Activated B cell treated with CpG ODN at 0.5 μM for 24 hours (primary cell): ENCODE measurements around the gene TBC1D1. TPM values are rescaled to one million over a fixed set of nuclear protein-coding genes. Genes with fewer than 3 reads are reported as not detected.

Experiments used
- ATAC-seq: fragments of 200-7000 bp; cut with Tn5 transposase; one replicate; pipeline ENCODE4 v1.10.0; 2021; ENCODE audit warnings: low read depth, mild to moderate bottlenecking, moderate library complexity
- CTCF ChIA-PET: fragments of 350-600 bp; sonication (Branson Sonifier 250); formaldehyde crosslinking; loops from one replicate; lab custom pipeline; 2021; ENCODE audit warnings: antibody characterized with exemption; lab: Charles Lee
- POLR2A ChIA-PET: fragments of 350-600 bp; sonication (Branson Sonifier 250); formaldehyde crosslinking; loops from one replicate; lab custom pipeline; 2021; ENCODE audit warnings: antibody characterized with exemption; lab: Charles Lee
- DNase-seq: peaks from one replicate; pipeline ENCODE4 v3.0.0; 2022
- H3K27ac Mint-ChIP-seq: one replicate; pipeline ENCODE4 v1.8.0; 2020; ENCODE audit warnings: mixed read lengths
- H3K27me3 Mint-ChIP-seq: one replicate; pipeline ENCODE4 v1.8.0; 2021; ENCODE audit warnings: mixed read lengths
- H3K36me3 Mint-ChIP-seq: one replicate; pipeline ENCODE4 v1.8.0; 2021; ENCODE audit warnings: low read depth, mixed read lengths
- H3K4me1 Mint-ChIP-seq: one replicate; pipeline ENCODE4 v1.8.0; 2021; ENCODE audit warnings: mixed read lengths
- H3K4me3 Mint-ChIP-seq: one replicate; pipeline ENCODE4 v1.8.0; 2020; ENCODE audit warnings: mild to moderate bottlenecking, mixed read lengths
- H3K9me3 Mint-ChIP-seq: one replicate; pipeline ENCODE4 v1.8.0; 2020; ENCODE audit warnings: mixed read lengths
- CTCF ChIP-seq: fragments of 200-600 bp; IDR thresholded peaks from one replicate; pipeline ENCODE4 v1.8.0; 2022; ENCODE audit warnings: antibody characterized with exemption, mild to moderate bottlenecking
- intact Hi-C: fragments of 100-400 bp; cut with micrococcal nuclease; formaldehyde crosslinking; loops from one replicate; pipeline ENCODE4 v1.15.1; 2024
- total RNA-seq: library from RNA; stranded (reverse); gene quantifications from 2 replicates; pipeline ENCODE4 v1.2.3, GENCODE V29; 2022

The TBC1D1 gene
- total RNA-seq, 1 donor from 2014 or later: 84.8 TPM

GRCh38 chr4:38149472-38149996 is 258.6 kb downstream of the TBC1D1 start:
- DNase-seq: no peak
- Mint-ChIP-seq H3K36me3 (no peaks in the 10 kb centered on the region), H3K4me1 (peaks cover 13% of the 10 kb centered on the region), H3K9me3 (no peaks in the 10 kb centered on the region), H3K27me3 (no peaks in the 10 kb centered on the region), H3K27ac (no peak overlapping the region), H3K4me3 (no peak overlapping the region)
- no peak for ATAC-seq
- CTCF ChIA-PET: no interaction called here
- POLR2A ChIA-PET: no interaction called here
- no peak for TF ChIP-seq CTCF
- intact Hi-C loops: no loop called here

DNA sequence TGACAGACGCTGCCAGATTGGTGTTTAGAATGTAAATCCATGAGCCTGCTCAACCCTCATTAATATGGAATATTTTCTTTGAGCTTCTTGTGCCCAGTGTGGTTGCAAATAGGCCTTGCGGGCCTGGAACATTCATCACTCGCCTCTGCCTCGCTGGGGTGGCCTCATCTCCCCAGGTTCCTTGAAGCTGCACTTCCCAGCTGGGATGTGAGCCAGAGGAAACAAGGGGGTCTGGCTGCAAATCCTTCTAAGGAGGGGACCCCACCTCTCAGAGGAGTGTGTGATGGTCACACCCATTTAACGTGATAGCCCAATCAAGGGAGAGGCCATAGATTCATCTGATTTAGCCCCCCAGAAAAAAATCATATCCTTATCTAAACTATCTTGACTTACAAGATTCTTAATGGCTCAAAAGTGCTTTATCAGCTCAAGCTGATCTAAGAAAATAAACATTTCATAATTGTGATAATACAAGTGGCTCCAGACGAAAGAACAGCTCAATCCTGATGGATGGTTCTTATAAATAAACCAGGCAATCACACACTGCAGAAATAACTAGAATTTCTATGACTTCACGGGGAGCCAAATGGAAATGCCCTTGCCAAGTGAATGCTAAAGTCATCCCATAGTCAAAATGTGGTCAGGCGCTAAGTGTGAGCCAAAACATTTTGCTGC is 259.2 kb downstream of the TBC1D1 start:
- no peak for ATAC-seq
- Mint-ChIP-seq H3K4me3 (no peak overlapping the region), H3K4me1 (peaks cover 19% of the 10 kb centered on the region), H3K27ac (no peak overlapping the region), H3K36me3 (no peaks in the 10 kb centered on the region), H3K9me3 (no peaks in the 10 kb centered on the region), H3K27me3 (no peaks in the 10 kb centered on the region)
- no peak for DNase-seq
- TF ChIP-seq CTCF: no peak
- ChIA-PET CTCF (no interaction called here), POLR2A (no interaction called here)
- intact Hi-C loops: no loop called here

GRCh38 chr4:38150766-38151165 is 259.9 kb downstream of the TBC1D1 start:
- H3K27me3 Mint-ChIP-seq: no peaks in the 10 kb centered on the region
- no peaks in the 10 kb centered on the region for H3K9me3 Mint-ChIP-seq
- H3K4me1 Mint-ChIP-seq: peaks cover 25% of the 10 kb centered on the region
- H3K36me3 Mint-ChIP-seq: no peaks in the 10 kb centered on the region
- POLR2A ChIA-PET: no interaction called here
- CTCF ChIA-PET: no interaction called here
- intact Hi-C loops: no loop called here
- no peak overlapping the region for H3K27ac Mint-ChIP-seq
- no peak for TF ChIP-seq CTCF
- DNase-seq: no peak
- no peak overlapping the region for H3K4me3 Mint-ChIP-seq
- no peak for ATAC-seq

DNA sequence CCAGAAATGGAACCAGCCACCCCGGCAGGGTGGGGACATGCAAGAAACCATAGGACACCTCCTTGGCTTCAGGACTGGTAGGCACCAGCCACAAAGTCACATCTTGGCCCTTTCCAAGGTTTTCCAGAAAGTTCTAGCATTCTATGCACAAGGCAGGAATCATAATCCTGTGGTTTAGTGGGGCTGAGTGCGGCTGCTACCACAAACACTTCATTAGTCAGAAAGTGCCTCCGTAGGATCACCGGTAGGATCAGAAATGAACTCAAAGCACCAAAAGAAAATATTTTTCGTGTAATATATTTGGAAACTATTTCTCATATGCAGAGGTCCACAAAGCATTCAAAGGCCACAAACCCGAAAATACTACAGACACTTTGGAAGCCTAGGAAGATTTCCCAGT is 261.0 kb downstream of the TBC1D1 start:
- no peak for TF ChIP-seq CTCF
- Mint-ChIP-seq H3K27me3 (no peaks in the 10 kb centered on the region), H3K4me3 (no peak overlapping the region), H3K4me1 (peaks cover 25% of the 10 kb centered on the region), H3K27ac (no peak overlapping the region), H3K36me3 (no peaks in the 10 kb centered on the region), H3K9me3 (no peaks in the 10 kb centered on the region)
- DNase-seq (no peak), ATAC-seq (no peak)
- ChIA-PET CTCF (no interaction called here), POLR2A (no interaction called here)
- intact Hi-C loops: loop anchor here (2.0 kb wide), 1 partner anchor 19 kb away; no protein-coding TSS in a partner anchor

DNA sequence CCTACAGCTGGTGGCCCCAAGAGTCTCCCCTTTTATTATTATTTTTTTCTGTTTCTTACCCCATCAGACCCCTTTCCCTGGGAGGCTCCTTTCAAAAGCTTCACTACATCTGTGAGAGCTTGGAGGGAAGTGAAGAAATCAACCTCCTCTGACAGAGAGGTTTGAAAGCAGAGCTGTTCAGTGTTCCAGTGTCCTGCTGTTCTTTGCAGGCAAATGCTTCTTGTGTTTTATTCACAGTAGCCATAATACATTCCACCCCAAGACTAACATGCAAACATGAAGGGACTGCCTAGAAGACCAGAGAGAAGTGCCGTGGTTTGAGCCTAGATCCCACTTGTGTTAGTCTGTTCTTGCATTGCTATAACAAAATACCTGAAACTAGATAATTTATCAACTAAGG is 261.4 kb downstream of the TBC1D1 start:
- H3K27me3 Mint-ChIP-seq: no peaks in the 10 kb centered on the region
- CTCF ChIA-PET: no interaction called here
- no peak overlapping the region for H3K27ac Mint-ChIP-seq
- no peak for ATAC-seq
- TF ChIP-seq CTCF: no peak
- no peak overlapping the region for H3K4me3 Mint-ChIP-seq
- H3K9me3 Mint-ChIP-seq: no peaks in the 10 kb centered on the region
- no peaks in the 10 kb centered on the region for H3K36me3 Mint-ChIP-seq
- H3K4me1 Mint-ChIP-seq: peaks cover 25% of the 10 kb centered on the region
- POLR2A ChIA-PET: no interaction called here
- no peak for DNase-seq
- intact Hi-C loops: loop anchor here (2.0 kb wide), 1 partner anchor 20 kb away; no protein-coding TSS in a partner anchor
